ENCODE results near the gene PRUNE2.
"Not testable (repeated sequence)": the region's sequence is repeated elsewhere in the genome, so short reads cannot be mapped to it uniquely, and the experiment has no call there.

PRUNE2 gene

DNA sequence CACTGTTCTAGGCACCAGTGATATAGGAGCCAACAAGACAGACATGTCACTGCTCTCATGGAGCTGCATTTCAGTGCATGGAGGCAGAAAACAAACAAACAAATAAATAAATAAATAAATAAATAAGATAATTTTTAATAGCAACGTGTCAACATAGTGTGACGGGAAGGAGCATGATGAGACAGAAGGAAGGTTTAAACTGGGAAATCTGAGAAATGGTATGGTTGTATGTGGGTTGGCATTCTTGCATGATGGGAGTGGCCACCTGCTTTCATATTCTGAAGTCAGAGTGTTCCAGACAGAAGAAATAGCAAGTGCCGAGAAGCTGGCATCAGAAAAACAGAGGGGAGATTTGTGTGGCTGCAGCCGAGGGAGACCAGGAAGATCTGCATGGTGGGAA is 141.8 kb downstream of the PRUNE2 start, which contains the start of gene PCA3:
PCA3 (plus strand) TSS at position 301 of the 400 bp plus-strand sequence.
- peaks cover 6% of the 10 kb centered on the region for H3K4me1 Mint-ChIP-seq (ENCODE audit: low read depth)
- H3K27me3 Mint-ChIP-seq, result peaks cover 8% of the 10 kb centered on the region
- H3K9me3 Mint-ChIP-seq, result no peaks in the 10 kb centered on the region
- no peak within 1 kb of the TSS for H3K27ac Mint-ChIP-seq
- no peak within 1 kb of the TSS for H3K4me3 Mint-ChIP-seq
- no peaks in the 10 kb centered on the region for H3K36me3 Mint-ChIP-seq (ENCODE audit: low read depth)

DNA sequence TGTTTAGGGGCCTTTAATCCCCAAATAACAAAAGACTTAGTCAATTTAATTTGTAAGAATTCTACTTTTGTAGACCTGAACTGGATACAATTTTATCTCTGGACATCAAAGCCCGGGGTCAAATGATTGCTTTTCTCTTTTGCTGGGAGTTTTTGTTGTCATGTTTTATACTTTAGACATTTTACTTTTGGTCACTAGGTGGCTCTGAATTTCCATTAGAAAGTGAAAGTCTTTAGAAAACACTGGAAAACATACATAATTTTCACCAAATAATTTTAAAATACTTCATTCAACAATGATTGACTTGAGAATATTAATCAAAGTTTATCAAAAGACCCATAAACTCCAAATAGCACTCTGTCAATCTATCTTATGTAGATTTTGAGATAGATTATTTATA is 144.5 kb downstream of the PRUNE2 start:
- Mint-ChIP-seq H3K36me3 (ENCODE audit: low read depth) (no peaks in the 10 kb centered on the region), H3K4me1 (ENCODE audit: low read depth) (peaks cover 7% of the 10 kb centered on the region), H3K27me3 (peaks cover 8% of the 10 kb centered on the region), H3K9me3 (no peaks in the 10 kb centered on the region), H3K27ac (no peak overlapping the region), H3K4me3 (no peak overlapping the region)

GRCh38 chr9:76759732-76760131 is 146.2 kb downstream of the PRUNE2 start:
- no peak overlapping the region for H3K27ac Mint-ChIP-seq
- H3K9me3 Mint-ChIP-seq, result no peaks in the 10 kb centered on the region
- H3K27me3 Mint-ChIP-seq, result peaks cover 8% of the 10 kb centered on the region
- peaks cover 11% of the 10 kb centered on the region for H3K4me1 Mint-ChIP-seq (ENCODE audit: low read depth)
- no peaks in the 10 kb centered on the region for H3K36me3 Mint-ChIP-seq (ENCODE audit: low read depth)
- H3K4me3 Mint-ChIP-seq, result no peak overlapping the region

- H3K27me3 Mint-ChIP-seq, result peaks cover 8% of the 10 kb centered on the region
- H3K4me3 Mint-ChIP-seq, result no peak overlapping the region
- H3K9me3 Mint-ChIP-seq, result no peaks in the 10 kb centered on the region
- peaks cover 11% of the 10 kb centered on the region for H3K4me1 Mint-ChIP-seq (ENCODE audit: low read depth)
- no peak overlapping the region for H3K27ac Mint-ChIP-seq
- no peaks in the 10 kb centered on the region for H3K36me3 Mint-ChIP-seq (ENCODE audit: low read depth)
Observed at GRCh38 chr9:76758476-76758875, 147.4 kb downstream of the PRUNE2 start.

DNA sequence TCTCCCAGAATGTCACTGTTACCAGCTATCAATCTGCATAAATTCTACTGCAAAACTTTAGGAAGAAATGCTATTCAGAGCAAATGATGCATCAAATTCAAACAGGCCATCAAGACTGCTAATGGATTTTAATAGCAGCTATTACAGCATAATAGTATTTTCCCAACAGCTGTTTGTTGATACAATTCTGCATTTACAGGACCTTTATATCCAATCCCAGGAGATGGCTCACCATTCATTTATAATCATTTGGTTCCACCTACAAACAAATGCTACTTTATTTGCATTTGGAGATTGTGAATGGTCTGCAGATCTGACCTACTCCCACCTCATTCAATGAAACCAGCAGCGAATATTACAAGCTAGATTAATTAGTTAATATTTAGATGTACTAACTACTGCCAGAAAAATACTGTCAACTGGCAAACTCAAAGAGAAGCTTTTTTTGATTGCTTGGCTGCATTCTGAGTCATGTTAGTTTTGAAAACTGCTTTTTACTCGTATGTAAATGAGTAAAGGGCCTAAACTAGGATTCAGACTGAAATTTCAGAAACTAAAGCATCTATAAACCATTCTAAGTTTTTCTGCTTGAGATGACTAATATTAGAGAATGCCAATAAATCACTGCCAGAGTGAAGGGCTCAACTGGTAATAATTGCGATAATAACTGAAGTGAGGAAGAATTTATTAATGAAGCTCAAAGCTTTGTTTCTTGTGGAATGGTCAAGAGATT is 148.8 kb downstream of the PRUNE2 start:
- Mint-ChIP-seq H3K4me3 (no peak overlapping the region), H3K27me3 (peaks cover 8% of the 10 kb centered on the region), H3K4me1 (ENCODE audit: low read depth) (peaks cover 11% of the 10 kb centered on the region), H3K9me3 (no peaks in the 10 kb centered on the region), H3K27ac (no peak overlapping the region), H3K36me3 (ENCODE audit: low read depth) (no peaks in the 10 kb centered on the region)

GRCh38 chr9:76756268-76756640 is 149.7 kb downstream of the PRUNE2 start:
- Mint-ChIP-seq H3K4me3 (no peak overlapping the region), H3K9me3 (no peaks in the 10 kb centered on the region), H3K27ac (peak overlapping the region; percentile 31), H3K36me3 (ENCODE audit: low read depth) (no peaks in the 10 kb centered on the region), H3K27me3 (peaks cover 8% of the 10 kb centered on the region), H3K4me1 (ENCODE audit: low read depth) (peaks cover 11% of the 10 kb centered on the region)

DNA sequence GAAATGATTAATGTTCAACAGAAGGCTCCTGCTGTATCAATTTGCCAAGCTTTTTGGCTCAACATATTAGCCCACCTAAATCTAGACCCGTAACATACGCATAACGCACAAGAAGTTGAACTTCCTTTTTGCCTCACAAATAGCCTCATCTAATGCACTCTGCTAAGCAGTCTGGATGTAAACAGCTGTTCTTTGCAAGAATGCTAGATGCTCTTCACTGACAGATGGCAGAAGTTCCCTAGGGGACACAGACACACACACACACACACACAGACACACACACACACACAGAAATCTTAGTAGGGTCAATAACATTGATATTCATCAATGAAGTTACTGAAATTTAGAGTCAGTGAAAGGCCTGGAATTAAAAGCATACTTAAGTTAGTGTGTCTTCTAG is 154.9 kb downstream of the PRUNE2 start:
- H3K36me3 Mint-ChIP-seq (ENCODE audit: low read depth), result no peaks in the 10 kb centered on the region
- no peak overlapping the region for H3K4me3 Mint-ChIP-seq
- no peak overlapping the region for H3K27ac Mint-ChIP-seq
- no peaks in the 10 kb centered on the region for H3K27me3 Mint-ChIP-seq
- H3K4me1 Mint-ChIP-seq (ENCODE audit: low read depth), result no peaks in the 10 kb centered on the region
- no peaks in the 10 kb centered on the region for H3K9me3 Mint-ChIP-seq

DNA sequence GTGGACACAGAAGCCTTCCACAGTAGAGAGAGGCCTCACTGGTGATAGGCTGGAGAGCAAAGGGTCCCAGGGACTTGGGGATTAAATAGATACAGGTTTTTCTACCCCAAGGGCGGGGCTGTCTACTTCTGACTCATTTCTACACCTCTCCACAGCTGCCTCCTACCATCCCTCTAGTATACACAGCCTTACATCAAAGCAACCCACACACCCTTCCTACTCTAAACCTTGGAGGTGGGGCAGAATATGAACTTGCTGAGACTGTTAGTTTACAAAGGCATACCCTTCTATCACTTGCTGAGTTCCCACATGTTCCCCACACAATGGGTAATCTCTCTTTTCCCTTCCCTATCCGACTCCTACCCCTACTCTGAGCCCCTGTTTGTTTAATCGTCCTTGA is 161.6 kb downstream of the PRUNE2 start:
- Mint-ChIP-seq H3K27ac (no peak overlapping the region), H3K27me3 (no peaks in the 10 kb centered on the region), H3K36me3 (ENCODE audit: low read depth) (no peaks in the 10 kb centered on the region), H3K4me1 (ENCODE audit: low read depth) (no peaks in the 10 kb centered on the region), H3K4me3 (no peak overlapping the region), H3K9me3 (peaks cover 15% of the 10 kb centered on the region)

DNA sequence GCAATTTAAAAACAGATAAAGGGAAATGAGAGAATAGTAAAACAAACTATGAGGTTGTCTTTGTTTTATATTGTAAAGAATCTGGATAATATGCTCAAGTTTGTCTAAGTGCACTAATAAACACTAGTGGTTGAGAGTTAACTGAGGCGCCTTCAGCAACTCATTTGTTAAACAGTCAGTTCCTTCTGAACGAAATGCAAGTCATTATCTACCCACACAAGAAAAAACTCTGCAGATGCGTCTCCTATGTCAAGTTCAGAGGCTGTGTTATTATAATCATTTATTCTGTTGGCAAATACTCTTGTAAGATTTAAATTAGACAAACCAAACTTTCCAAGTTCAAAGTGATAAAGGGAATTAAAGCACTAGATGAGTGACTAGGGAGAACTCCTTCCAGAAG is 162.0 kb downstream of the PRUNE2 start:
- Mint-ChIP-seq H3K9me3 (peaks cover 15% of the 10 kb centered on the region), H3K4me3 (no peak overlapping the region), H3K27me3 (no peaks in the 10 kb centered on the region), H3K36me3 (ENCODE audit: low read depth) (no peaks in the 10 kb centered on the region), H3K27ac (no peak overlapping the region), H3K4me1 (ENCODE audit: low read depth) (no peaks in the 10 kb centered on the region)

DNA sequence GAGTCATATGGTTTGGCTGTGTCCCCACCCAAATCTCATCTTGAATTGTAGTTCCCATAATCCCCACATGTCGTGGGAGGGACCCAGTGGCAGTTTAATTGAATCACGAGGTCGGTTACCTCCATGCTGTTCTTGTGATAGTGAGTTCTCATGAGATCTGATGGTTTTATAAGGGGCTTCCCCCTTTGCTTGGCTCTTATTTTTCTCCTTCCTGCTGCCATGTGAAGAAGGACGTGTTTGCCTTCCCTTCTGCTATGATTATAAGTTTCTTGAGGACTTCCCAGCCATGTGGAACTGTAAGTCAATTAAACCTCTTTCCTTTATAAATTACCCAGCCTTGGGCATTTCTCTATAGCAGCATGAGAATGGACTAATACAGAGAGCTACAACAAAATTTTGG is 163.0 kb downstream of the PRUNE2 start:
- H3K4me1 Mint-ChIP-seq (ENCODE audit: low read depth); H3K27ac Mint-ChIP-seq; H3K4me3 Mint-ChIP-seq; H3K27me3 Mint-ChIP-seq; H3K36me3 Mint-ChIP-seq (ENCODE audit: low read depth): not testable (repeated sequence)
- H3K9me3 Mint-ChIP-seq, result peaks cover 15% of the 10 kb centered on the region

- no peaks in the 10 kb centered on the region for H3K36me3 Mint-ChIP-seq (ENCODE audit: low read depth)
- no peak overlapping the region for H3K4me3 Mint-ChIP-seq
- peaks cover 4% of the 10 kb centered on the region for H3K27me3 Mint-ChIP-seq
- H3K4me1 Mint-ChIP-seq (ENCODE audit: low read depth), result no peaks in the 10 kb centered on the region
- H3K27ac Mint-ChIP-seq, result no peak overlapping the region
- peaks cover 15% of the 10 kb centered on the region for H3K9me3 Mint-ChIP-seq
Observed at GRCh38 chr9:76741524-76741923, 164.4 kb downstream of the PRUNE2 start.

GRCh38 chr9:76738402-76738801 is 167.5 kb downstream of the PRUNE2 start:
- no peak overlapping the region for H3K4me3 Mint-ChIP-seq
- H3K36me3 Mint-ChIP-seq (ENCODE audit: low read depth), result no peaks in the 10 kb centered on the region
- no peak overlapping the region for H3K27ac Mint-ChIP-seq
- peaks cover 10% of the 10 kb centered on the region for H3K9me3 Mint-ChIP-seq
- H3K4me1 Mint-ChIP-seq (ENCODE audit: low read depth), result no peaks in the 10 kb centered on the region
- peaks cover 14% of the 10 kb centered on the region for H3K27me3 Mint-ChIP-seq

- no peak overlapping the region for H3K4me3 Mint-ChIP-seq
- no peak overlapping the region for H3K27ac Mint-ChIP-seq
- H3K4me1 Mint-ChIP-seq (ENCODE audit: low read depth), result no peaks in the 10 kb centered on the region
- peaks cover 2% of the 10 kb centered on the region for H3K9me3 Mint-ChIP-seq
- peaks cover 16% of the 10 kb centered on the region for H3K27me3 Mint-ChIP-seq
- H3K36me3 Mint-ChIP-seq (ENCODE audit: low read depth), result no peaks in the 10 kb centered on the region
Observed at GRCh38 chr9:76737154-76737902, 168.6 kb downstream of the PRUNE2 start.

DNA sequence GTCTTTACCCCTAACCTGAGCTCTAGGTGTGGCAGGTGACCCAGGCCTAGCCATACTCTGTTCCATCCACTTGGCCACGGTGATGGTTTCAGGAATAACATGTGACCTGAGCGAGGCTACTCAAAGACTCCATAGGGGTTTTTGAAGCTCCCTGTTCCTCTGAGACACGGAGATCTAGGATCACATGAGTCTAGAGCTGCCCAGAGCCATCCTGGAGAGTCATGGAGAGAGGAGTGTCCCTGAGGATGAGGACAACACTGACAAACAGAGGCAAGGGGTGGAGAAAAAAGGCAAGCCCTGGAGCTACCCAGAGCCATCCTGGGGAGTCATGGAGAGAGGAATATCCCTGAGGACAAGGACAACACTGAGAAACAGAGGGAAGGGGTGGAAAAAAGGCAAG is 171.2 kb downstream of the PRUNE2 start:
- no peaks in the 10 kb centered on the region for H3K4me1 Mint-ChIP-seq (ENCODE audit: low read depth)
- H3K27ac Mint-ChIP-seq, result no peak overlapping the region
- H3K9me3 Mint-ChIP-seq, result no peaks in the 10 kb centered on the region
- no peak overlapping the region for H3K4me3 Mint-ChIP-seq
- no peaks in the 10 kb centered on the region for H3K36me3 Mint-ChIP-seq (ENCODE audit: low read depth)
- H3K27me3 Mint-ChIP-seq, result peaks cover 17% of the 10 kb centered on the region

DNA sequence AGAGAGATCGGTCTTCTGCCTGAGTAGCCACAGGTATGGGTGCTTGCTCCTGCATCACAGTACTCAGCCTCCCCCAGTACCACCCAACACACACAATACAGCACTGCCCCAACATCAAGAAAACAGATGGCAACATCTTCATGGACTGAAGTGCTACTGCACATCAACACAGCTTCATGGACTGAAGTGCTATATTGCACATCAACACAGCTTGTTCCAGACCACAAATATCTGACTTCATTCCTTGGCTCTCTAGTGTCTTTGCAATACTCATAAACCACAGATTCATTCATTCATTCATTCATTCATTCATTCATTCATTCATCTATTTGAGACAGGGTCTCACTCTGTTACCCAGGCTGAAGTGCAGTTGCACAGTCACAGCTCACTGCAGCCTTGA is 172.8 kb downstream of the PRUNE2 start:
- no peak overlapping the region for H3K4me3 Mint-ChIP-seq
- peaks cover 16% of the 10 kb centered on the region for H3K27me3 Mint-ChIP-seq
- H3K27ac Mint-ChIP-seq, result no peak overlapping the region
- no peaks in the 10 kb centered on the region for H3K4me1 Mint-ChIP-seq (ENCODE audit: low read depth)
- H3K36me3 Mint-ChIP-seq (ENCODE audit: low read depth), result no peaks in the 10 kb centered on the region
- H3K9me3 Mint-ChIP-seq, result no peaks in the 10 kb centered on the region

All from stimulated activated naive CD8-positive, alpha-beta T cell treated with anti-CD3 and anti-CD28 coated beads, Interleukin-15, Interleukin-2, amounts not matched to agents 100 ng/mL and 50 ng/mL, for 24 hours (primary cell).